Body of pancreas (tissue), 4 donors: ENCODE measurements around the gene ELOVL6. TPM values are rescaled to one million over a fixed set of nuclear protein-coding genes. Genes with fewer than 3 reads are reported as not detected.

Experiments used
- ATAC-seq: fragments of 150-250 bp; one replicate; pipeline ENCODE4 v1.9.1; 2016
- DNase-seq, 4 donors: peaks; one replicate each; pipeline ENCODE4 v3.0.0-alpha.2; 2019
- H3K27ac ChIP-seq, 4 donors: fragments of 200-600 bp; sonication (generic); 1 replicate in 3 of 4; 2 replicates in 1 of 4; pipeline versions ENCODE4 v1.5.1 to v1.6.1; 2016 to 2019; ENCODE audit warnings: mild to moderate bottlenecking in 1 of 4, mixed read lengths in 1 of 4, moderate library complexity in 1 of 4
- H3K27me3 ChIP-seq, 2 donors: fragments of 200-600 bp; sonication (generic); one replicate each; pipeline ENCODE4 v1.6.0; 2016; ENCODE audit warnings: mild to moderate bottlenecking in 1 of 2
- H3K36me3 ChIP-seq, 2 donors: fragments of 200-600 bp; sonication (generic); replicated peaks in 1 of 2; 2 replicates each; pipeline ENCODE4 v1.5.1; 2016; ENCODE audit warnings: low read depth in 2 of 2; ENCODE audit not compliant: insufficient read depth in 1 of 2
- H3K4me1 ChIP-seq: fragments of 200-600 bp; sonication (generic); one replicate; pipeline ENCODE4 v1.6.0; 2016
- H3K4me3 ChIP-seq, 2 donors: fragments of 200-600 bp; sonication (generic); 1 replicate in 1 of 2; 2 replicates in 1 of 2; pipeline ENCODE4 v1.5.1; 2016 to 2019
- H3K9me3 ChIP-seq, 3 donors: fragments of 200-600 bp; sonication (generic); 1 replicate in 2 of 3; 2 replicates in 1 of 3; pipeline ENCODE4 v1.5.1; 2016
- POLR2A ChIP-seq, 3 donors: fragments of 450-650 bp; IDR thresholded peaks; one replicate each; pipeline ENCODE4 v1.6.1; 2016; ENCODE audit warnings: antibody characterized with exemption in 3 of 3, mild to moderate bottlenecking in 2 of 3
- WGBS, 2 donors: methylation state at CpG; one replicate each; pipeline ENCODE4 v1.1.5; 2017; 5-methylcytosine and 5-hydroxymethylcytosine counted together
- intact Hi-C: fragments of 100-400 bp; cut with DNase I; formaldehyde crosslinking; loops from one replicate; pipeline ENCODE4 v1.15.1; 2023
- total RNA-seq, 2 donors: library from RNA; depleted of rRNA; stranded (reverse); fragments of >200 nt; gene quantifications; one replicate each; pipeline ENCODE4 v1.1.0, GENCODE V29; 2016
- TF ChIP-seq, protein P1 (sequence below), 7 experiments: fragments of 450-650 bp in 4 of 7; fragments of 200-600 bp in 3 of 7; sonication (generic) in 3 of 7; IDR thresholded peaks; one replicate each; pipeline ENCODE4 v1.5.1; 2016 to 2019; ENCODE audit warnings: antibody characterized with exemption in 7 of 7

The ELOVL6 gene
- total RNA-seq, 2 donors from 2014 or later, result 0.78 to 0.99 TPM

DNA sequence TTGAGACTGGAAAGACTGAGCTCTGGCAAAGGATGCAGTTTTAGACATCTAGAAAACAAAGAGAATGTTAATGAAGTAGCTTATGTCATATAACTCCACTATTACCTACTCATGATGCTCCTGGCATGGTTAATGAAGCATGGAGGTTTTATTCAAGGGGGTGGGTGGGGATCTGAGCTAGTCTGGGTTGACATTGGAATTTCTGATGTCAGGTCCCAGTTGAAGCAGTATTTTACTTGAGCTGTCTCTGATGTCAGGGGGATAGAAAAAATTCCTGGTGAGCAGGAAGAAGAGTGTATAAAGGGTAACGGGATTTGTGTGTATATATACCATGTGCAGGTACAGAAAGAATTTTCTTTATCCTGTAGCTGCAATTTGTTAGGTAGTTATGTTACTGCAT is 102.0 kb downstream of the ELOVL6 start:
- ATAC-seq, result no peak
- no peak overlapping the region for H3K27ac ChIP-seq
- DNase-seq, result no peak
- H3K36me3 ChIP-seq, result no peaks in the 10 kb centered on the region
- WGBS, 2 donors, result 95 to 100% methylated on average over 1 of the region's 1 CpG
- H3K4me3 ChIP-seq, result no peak overlapping the region
- no peaks in the 10 kb centered on the region for H3K9me3 ChIP-seq
- intact Hi-C loops, result no loop called here
- H3K27me3 ChIP-seq, result no peaks in the 10 kb centered on the region
- H3K4me1 ChIP-seq, result no peaks in the 10 kb centered on the region
- TF ChIP-seq, protein P1, sequence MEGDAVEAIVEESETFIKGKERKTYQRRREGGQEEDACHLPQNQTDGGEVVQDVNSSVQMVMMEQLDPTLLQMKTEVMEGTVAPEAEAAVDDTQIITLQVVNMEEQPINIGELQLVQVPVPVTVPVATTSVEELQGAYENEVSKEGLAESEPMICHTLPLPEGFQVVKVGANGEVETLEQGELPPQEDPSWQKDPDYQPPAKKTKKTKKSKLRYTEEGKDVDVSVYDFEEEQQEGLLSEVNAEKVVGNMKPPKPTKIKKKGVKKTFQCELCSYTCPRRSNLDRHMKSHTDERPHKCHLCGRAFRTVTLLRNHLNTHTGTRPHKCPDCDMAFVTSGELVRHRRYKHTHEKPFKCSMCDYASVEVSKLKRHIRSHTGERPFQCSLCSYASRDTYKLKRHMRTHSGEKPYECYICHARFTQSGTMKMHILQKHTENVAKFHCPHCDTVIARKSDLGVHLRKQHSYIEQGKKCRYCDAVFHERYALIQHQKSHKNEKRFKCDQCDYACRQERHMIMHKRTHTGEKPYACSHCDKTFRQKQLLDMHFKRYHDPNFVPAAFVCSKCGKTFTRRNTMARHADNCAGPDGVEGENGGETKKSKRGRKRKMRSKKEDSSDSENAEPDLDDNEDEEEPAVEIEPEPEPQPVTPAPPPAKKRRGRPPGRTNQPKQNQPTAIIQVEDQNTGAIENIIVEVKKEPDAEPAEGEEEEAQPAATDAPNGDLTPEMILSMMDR (IDR thresholded peaks at IDR 0.05), result no peak
- no peak for TF ChIP-seq POLR2A (IDR thresholded peaks at IDR 0.05)

DNA sequence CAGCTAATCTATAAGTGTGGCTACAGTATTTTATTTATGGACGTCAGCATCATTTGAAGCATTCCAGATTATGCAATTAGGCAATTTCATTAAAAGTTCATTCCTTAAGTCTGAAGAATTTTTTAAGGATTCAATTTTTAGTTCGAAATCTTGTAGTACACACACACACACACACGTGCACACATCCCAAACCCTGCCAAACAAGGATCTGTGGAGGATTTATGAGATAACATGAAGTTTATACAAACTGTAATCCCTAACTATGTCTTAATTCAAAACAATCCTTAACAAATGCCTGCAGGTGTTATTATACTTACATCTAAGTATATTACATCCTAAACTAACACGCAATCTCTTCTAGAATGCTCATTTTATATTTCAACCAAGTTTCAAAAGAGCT is 105.8 kb downstream of the ELOVL6 start:
- intact Hi-C loops, result no loop called here
- no peaks in the 10 kb centered on the region for H3K9me3 ChIP-seq
- ATAC-seq, result no peak

DNA sequence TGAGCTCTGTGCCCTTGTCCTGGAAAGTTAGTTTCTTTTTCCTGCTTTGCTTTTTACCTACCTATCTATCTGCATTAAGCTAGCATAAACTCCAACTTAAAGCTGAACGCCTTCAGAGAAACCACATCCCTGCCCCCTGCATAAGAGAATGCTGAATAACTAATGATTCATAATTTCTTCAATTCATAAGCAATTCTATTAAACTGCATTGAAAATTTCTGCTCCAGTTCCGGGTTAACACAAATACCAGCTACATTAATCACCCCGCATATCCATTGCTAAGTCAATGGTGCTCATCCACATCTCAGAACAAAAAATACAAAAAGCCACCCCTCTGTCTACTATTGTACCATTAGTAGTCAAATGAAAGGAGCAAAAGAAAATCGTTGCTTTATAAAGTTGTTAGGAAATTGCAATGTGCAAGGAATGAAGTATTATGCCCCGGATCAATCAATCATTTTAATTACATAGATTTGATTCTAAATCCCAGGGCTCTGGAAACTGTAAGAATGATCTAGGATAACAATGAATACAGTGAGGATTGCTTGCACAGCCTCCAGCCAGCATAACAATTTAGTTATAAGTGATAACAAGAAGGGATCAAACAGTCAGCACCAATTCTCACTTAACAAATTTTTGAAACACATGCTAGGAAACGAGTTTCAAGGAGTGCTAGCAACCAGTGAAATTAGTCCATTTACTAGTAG is 106.8 kb downstream of the ELOVL6 start:
- Histone ChIP-seq H3K27ac (no peak overlapping the region), H3K36me3 (no peaks in the 10 kb centered on the region)

More for the DNA sequence above, 105.8 kb downstream of the ELOVL6 start:
- Histone ChIP-seq H3K4me3 (no peak overlapping the region), H3K4me1 (no peaks in the 10 kb centered on the region), H3K36me3 (no peaks in the 10 kb centered on the region), H3K27ac (no peak overlapping the region), H3K27me3 (no peaks in the 10 kb centered on the region)
- no peak for DNase-seq
- TF ChIP-seq, protein P1 (IDR thresholded peaks at IDR 0.05), result no peak
- TF ChIP-seq POLR2A (IDR thresholded peaks at IDR 0.05), result no peak
- WGBS, 2 donors, result 79 to 86% methylated on average over 4 of the region's 4 CpGs

DNA sequence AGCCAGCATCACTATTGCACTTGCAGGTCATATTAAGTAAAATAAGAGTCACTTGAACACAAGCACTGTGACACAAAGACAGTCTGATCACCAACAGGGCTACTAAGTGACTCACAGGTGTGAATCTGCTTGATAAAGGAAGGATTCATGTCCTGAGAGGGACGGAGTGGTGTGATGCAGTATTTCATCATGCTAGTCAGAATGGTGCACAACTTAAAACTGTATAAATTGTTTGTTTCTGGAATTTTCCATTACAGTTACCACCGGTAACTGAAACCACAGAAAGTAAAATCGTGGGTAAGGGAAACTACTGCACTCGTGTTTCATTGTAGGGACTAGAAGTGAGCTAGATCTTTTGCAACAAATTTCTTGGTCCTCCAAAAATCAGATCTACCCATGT is 109.7 kb downstream of the ELOVL6 start:
- TF ChIP-seq, protein P1 (IDR thresholded peaks at IDR 0.05), result no peak
- no peak for TF ChIP-seq POLR2A (IDR thresholded peaks at IDR 0.05)
- Histone ChIP-seq H3K9me3 (no peaks in the 10 kb centered on the region), H3K27me3 (no peaks in the 10 kb centered on the region), H3K4me1 (peaks cover 5% of the 10 kb centered on the region), H3K4me3 (no peak overlapping the region), H3K36me3 (no peaks in the 10 kb centered on the region), H3K27ac (no peak overlapping the region)
- intact Hi-C loops, result no loop called here
- DNase-seq, result no peak
- WGBS, 2 donors, result 66 to 84% methylated on average over 4 of the region's 4 CpGs
- no peak for ATAC-seq

More for the DNA sequence above, 106.8 kb downstream of the ELOVL6 start:
- TF ChIP-seq, protein P1 (IDR thresholded peaks at IDR 0.05), result no peak
- intact Hi-C loops, result no loop called here
- no peaks in the 10 kb centered on the region for H3K9me3 ChIP-seq
- H3K27me3 ChIP-seq, result no peaks in the 10 kb centered on the region
- WGBS, 2 donors, result 57 to 68% methylated on average over 6 of the region's 6 CpGs
- H3K4me3 ChIP-seq, result no peak overlapping the region
- ATAC-seq (no peak), DNase-seq (no peak)
- H3K4me1 ChIP-seq, result peaks cover 5% of the 10 kb centered on the region
